Left ventricle myocardium inferior (tissue), 1 donor: ENCODE measurements around the gene COQ3. TPM values are rescaled to one million over a fixed set of nuclear protein-coding genes. Genes with fewer than 3 reads are reported as not detected.

Experiments
- DNase-seq: peaks from one replicate; pipeline ENCODE4 v3.0.0-alpha.2; 2020
- H3K27ac ChIP-seq: fragments of 200-600 bp; replicated peaks from 2 replicates; pipeline ENCODE4 v1.8.0; 2021
- H3K27me3 ChIP-seq: fragments of 200-600 bp; 2 replicates; pipeline ENCODE4 v1.8.0; 2021; ENCODE audit warnings: low read depth
- H3K36me3 ChIP-seq: fragments of 200-600 bp; 2 replicates; pipeline ENCODE4 v1.8.0; 2021
- H3K4me1 ChIP-seq: fragments of 200-600 bp; 2 replicates; pipeline ENCODE4 v1.8.0; 2021
- H3K4me3 ChIP-seq: fragments of 200-600 bp; 2 replicates; pipeline ENCODE4 v1.8.0; 2021; ENCODE audit warnings: mild to moderate bottlenecking, moderate library complexity
- H3K9me3 ChIP-seq: fragments of 200-600 bp; replicated peaks from 2 replicates; pipeline ENCODE4 v1.8.0; 2021
- intact Hi-C: fragments of 100-400 bp; cut with micrococcal nuclease; formaldehyde crosslinking; loops from one replicate; pipeline ENCODE4 v1.11.0; 2022
- total RNA-seq: library from RNA; stranded (reverse); fragmentation: NEBNext Ultra II Directional; extraction: Animal tissue kit (Norgen Biotek cat#: 25700); gene quantifications from one replicate; pipeline ENCODE4 v1.2.1, GENCODE V29; 2021
- TF ChIP-seq, protein P1 (sequence below): fragments of 200-600 bp; IDR thresholded peaks from 2 replicates; pipeline ENCODE4 v1.8.0; 2021; ENCODE audit warnings: antibody characterized with exemption, mild to moderate bottlenecking, borderline replicate concordance
- donor health status: DM: no; HTN: yes; CAD: no; lungs with severe emphysema.

Gene COQ3
- total RNA-seq, 1 donor from 2014 or later: 36.2 TPM

DNA sequence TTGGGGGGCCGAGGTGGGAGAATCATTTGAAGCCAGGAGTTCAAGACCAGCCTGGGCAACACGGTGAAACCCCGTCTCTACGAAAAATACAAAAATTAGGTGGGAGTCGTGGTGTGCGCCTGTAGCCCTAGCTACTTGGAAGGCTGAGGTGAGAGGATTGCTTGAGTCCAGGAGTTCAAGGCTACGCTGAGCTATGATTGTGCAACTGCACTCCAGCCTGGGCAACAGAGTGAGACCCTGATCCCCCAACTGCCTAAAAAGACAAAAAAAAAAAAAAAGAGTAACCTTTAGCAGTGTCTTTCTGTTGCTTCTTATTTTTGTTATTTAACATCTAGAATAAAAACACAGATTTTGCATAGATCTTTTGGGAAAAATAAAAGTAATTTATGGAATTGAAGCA, 13.1 kb upstream of the COQ3 start:
- intact Hi-C loops: no loop called here
- H3K4me1 ChIP-seq: peaks cover 14% of the 10 kb centered on the region
- TF ChIP-seq, protein P1, sequence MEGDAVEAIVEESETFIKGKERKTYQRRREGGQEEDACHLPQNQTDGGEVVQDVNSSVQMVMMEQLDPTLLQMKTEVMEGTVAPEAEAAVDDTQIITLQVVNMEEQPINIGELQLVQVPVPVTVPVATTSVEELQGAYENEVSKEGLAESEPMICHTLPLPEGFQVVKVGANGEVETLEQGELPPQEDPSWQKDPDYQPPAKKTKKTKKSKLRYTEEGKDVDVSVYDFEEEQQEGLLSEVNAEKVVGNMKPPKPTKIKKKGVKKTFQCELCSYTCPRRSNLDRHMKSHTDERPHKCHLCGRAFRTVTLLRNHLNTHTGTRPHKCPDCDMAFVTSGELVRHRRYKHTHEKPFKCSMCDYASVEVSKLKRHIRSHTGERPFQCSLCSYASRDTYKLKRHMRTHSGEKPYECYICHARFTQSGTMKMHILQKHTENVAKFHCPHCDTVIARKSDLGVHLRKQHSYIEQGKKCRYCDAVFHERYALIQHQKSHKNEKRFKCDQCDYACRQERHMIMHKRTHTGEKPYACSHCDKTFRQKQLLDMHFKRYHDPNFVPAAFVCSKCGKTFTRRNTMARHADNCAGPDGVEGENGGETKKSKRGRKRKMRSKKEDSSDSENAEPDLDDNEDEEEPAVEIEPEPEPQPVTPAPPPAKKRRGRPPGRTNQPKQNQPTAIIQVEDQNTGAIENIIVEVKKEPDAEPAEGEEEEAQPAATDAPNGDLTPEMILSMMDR: no peak
- H3K27ac ChIP-seq: no peak overlapping the region
- no peaks in the 10 kb centered on the region for H3K27me3 ChIP-seq
- H3K36me3 ChIP-seq: peaks cover 94% of the 10 kb centered on the region
- DNase-seq: no peak
- H3K9me3 ChIP-seq: no peaks in the 10 kb centered on the region
- H3K4me3 ChIP-seq: no peak overlapping the region

DNA sequence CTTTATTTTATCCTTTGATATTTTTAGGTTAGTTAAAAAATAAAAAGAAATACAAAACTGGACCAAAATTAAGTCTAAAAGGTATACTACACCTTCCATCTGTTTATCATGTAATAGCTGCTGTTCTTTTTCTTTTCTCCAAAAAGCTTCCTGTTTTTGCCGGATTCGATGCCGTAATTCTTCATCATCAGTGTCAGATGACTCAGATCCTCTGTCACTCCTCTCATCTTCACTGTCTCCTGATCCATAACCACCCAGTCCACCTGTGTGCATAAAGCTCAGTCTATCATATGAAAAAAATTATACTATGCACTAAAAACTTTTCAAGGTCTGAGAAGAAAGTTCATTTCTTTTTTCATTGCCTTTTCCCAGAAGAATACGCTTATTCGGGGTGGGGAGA, 8.5 kb upstream of the COQ3 start:
- Histone ChIP-seq H3K27me3 (no peaks in the 10 kb centered on the region), H3K4me3 (no peak overlapping the region), H3K36me3 (peaks cover 98% of the 10 kb centered on the region), H3K9me3 (no peaks in the 10 kb centered on the region), H3K27ac (no peak overlapping the region), H3K4me1 (no peaks in the 10 kb centered on the region)
- TF ChIP-seq, protein P1: no peak
- intact Hi-C loops: no loop called here
- no peak for DNase-seq

DNA sequence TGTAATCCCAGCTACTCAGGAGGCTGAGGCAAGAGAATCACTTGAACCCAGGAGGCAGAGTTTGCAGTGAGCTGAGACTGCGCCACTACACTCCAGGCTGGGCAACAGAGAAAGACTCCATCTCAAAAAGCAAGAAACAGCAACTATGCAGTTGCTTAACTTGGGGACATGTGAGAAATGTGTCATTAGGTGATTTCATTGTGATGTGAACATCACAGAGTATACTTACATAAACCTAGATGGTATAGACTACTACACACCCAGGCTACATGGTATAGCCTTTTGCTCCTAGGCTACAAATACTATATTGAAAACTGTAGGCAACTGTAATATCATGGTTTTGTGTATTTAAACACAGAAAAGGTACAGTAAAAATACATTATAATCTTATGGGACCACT, 3.3 kb upstream of the COQ3 start:
- intact Hi-C loops: no loop called here
- DNase-seq: no peak

DNA sequence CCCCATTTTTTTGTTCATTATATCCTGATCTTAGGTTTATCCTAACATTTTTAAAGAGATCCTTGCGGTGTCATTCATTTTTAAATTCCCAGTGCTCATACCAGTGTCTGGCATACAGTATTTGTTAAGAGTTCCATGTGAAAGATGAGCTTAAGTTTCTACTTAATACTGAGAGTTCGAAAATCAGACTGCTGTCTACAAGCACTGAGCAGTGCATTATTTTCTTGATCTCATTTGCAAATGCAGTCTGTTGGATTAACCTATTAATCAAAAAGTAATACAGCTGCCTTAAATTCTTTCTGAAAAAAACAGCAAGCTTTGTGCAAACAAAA, 663 bp downstream of the COQ3 start:
- Histone ChIP-seq H3K4me1 (peaks cover 18% of the 10 kb centered on the region), H3K9me3 (no peaks in the 10 kb centered on the region), H3K4me3 (peak overlapping the region; percentile 85), H3K27ac (peak overlapping the region; percentile 91), H3K27me3 (no peaks in the 10 kb centered on the region), H3K36me3 (peaks cover 13% of the 10 kb centered on the region)
- no peak for DNase-seq
- TF ChIP-seq, protein P1: no peak
- intact Hi-C loops: no loop called here

More for the DNA sequence above, 3.3 kb upstream of the COQ3 start:
- H3K4me3 ChIP-seq: no peak overlapping the region
- TF ChIP-seq, protein P1: no peak
- H3K27ac ChIP-seq: no peak overlapping the region
- H3K27me3 ChIP-seq: no peaks in the 10 kb centered on the region
- peaks cover 52% of the 10 kb centered on the region for H3K36me3 ChIP-seq
- no peaks in the 10 kb centered on the region for H3K9me3 ChIP-seq
- H3K4me1 ChIP-seq: peaks cover 18% of the 10 kb centered on the region

DNA sequence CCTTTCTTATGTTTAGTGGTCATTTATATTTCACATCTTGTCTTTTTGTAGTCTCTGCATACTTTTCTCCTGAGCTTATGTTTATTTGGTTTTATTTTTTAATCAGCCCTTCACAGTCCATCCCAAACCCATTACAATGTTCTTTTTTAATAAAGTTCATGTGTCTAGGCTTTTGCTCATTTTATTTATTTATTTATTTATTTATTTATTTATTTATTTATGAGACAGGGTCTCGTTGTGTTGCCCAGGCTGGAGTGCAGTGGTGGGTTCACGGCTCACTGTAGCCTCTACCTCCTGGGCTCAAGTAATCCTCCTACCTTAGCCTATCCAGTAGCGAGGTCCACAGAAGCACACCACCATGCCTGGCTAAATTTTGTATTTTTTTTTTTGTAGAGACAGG, 3.1 kb downstream of the COQ3 start:
- TF ChIP-seq, protein P1: no peak
- intact Hi-C loops: no loop called here

DNA sequence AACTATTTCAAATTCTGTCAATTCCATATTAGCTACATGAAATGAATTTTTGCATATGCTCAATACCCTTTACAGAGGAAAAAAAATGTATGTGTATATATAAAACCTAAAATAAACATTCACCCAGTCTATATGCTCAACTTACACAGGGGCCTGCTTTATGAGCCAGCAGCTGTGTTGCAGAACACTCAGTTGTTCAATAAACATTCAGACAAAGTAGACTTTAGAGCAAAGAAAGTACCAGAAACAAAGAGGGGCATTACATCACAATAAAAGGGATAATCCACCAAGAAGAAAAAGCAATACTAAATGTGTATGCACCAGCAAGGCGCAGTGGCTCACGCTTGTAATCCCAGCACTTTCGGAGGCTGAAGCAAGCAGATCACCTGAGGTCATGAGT, 9.5 kb downstream of the COQ3 start:
- Histone ChIP-seq H3K9me3 (no peaks in the 10 kb centered on the region), H3K4me3 (no peak overlapping the region), H3K27ac (no peak overlapping the region), H3K27me3 (no peaks in the 10 kb centered on the region), H3K36me3 (peaks cover 7% of the 10 kb centered on the region), H3K4me1 (peaks cover 4% of the 10 kb centered on the region)
- no peak for DNase-seq
- intact Hi-C loops: no loop called here
- TF ChIP-seq, protein P1: no peak

More for the DNA sequence above, 3.1 kb downstream of the COQ3 start:
- peaks cover 22% of the 10 kb centered on the region for H3K4me1 ChIP-seq
- no peaks in the 10 kb centered on the region for H3K9me3 ChIP-seq
- H3K27me3 ChIP-seq: no peaks in the 10 kb centered on the region
- H3K27ac ChIP-seq: no peak overlapping the region
- no peaks in the 10 kb centered on the region for H3K36me3 ChIP-seq
- H3K4me3 ChIP-seq: no peak overlapping the region
- DNase-seq: no peak
